Measurements from ENCODE around the gene ZBTB16. TPM values are rescaled to one million over a fixed set of nuclear protein-coding genes. Genes with fewer than 3 reads are reported as not detected.

The ZBTB16 gene
- total RNA-seq, 4 donors from 2014 or later = 25.5 to 302 (median 151) TPM

DNA sequence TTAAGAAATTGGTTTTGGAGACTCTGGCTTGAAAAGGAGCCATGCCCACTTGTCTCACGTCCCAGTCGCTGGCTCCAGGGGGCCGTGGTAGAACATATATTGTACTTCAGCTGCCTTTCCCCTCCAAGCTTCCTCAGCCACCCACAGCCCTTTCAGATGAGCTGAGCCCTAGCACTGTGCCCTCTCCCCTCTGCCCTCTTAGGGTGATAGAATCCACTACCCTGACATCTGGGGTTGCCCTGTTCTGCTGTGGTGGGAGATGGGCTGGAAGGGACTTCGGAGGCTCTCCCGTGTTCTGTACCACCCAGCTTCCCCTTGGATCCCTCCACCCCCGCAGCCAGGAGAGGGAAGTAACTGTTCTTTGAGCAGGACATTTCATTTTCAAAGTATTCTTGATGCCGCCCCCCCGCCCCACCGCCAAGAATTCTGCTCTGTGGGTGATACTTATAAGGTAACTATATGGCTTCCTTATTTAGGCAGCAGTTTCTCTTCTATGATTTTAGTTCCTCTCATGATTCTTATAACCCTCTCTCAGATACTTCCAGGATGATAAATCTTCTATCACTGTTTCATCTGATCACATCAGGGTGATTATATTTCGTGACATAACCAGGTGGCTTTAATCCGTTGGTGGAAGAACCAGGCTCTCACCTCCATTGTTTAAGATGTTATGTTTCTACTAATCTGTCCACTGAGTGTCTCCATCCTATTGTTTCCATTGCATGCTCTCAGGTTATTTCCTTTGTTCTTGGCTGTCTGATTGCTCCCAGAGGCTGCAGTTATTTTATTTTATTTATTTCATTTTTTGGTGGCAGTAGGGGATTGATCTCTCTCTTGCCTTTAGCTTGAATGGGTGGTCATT is 24.1 kb downstream of the ZBTB16 start:
- no peaks in the 10 kb centered on the region for H3K36me3 ChIP-seq
- H3K27ac ChIP-seq = peak overlapping the region; percentile 1 to 36
- H3K4me3 ChIP-seq = no peak overlapping the region
- TF ChIP-seq POLR2A (IDR thresholded peaks at IDR 0.05) = no peak
- TF ChIP-seq, protein P1, sequence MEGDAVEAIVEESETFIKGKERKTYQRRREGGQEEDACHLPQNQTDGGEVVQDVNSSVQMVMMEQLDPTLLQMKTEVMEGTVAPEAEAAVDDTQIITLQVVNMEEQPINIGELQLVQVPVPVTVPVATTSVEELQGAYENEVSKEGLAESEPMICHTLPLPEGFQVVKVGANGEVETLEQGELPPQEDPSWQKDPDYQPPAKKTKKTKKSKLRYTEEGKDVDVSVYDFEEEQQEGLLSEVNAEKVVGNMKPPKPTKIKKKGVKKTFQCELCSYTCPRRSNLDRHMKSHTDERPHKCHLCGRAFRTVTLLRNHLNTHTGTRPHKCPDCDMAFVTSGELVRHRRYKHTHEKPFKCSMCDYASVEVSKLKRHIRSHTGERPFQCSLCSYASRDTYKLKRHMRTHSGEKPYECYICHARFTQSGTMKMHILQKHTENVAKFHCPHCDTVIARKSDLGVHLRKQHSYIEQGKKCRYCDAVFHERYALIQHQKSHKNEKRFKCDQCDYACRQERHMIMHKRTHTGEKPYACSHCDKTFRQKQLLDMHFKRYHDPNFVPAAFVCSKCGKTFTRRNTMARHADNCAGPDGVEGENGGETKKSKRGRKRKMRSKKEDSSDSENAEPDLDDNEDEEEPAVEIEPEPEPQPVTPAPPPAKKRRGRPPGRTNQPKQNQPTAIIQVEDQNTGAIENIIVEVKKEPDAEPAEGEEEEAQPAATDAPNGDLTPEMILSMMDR (IDR thresholded peaks at IDR 0.05) = no peak
- no peaks in the 10 kb centered on the region for H3K27me3 ChIP-seq
- H3K4me1 ChIP-seq = peaks cover 13 to 50% of the 10 kb centered on the region in 2 donors
- intact Hi-C loops (cut with DNase I; ENCODE audit: low total_unique reads) = no loop called here
- no peaks in the 10 kb centered on the region for H3K9me3 ChIP-seq
- DNase-seq = no peak

DNA sequence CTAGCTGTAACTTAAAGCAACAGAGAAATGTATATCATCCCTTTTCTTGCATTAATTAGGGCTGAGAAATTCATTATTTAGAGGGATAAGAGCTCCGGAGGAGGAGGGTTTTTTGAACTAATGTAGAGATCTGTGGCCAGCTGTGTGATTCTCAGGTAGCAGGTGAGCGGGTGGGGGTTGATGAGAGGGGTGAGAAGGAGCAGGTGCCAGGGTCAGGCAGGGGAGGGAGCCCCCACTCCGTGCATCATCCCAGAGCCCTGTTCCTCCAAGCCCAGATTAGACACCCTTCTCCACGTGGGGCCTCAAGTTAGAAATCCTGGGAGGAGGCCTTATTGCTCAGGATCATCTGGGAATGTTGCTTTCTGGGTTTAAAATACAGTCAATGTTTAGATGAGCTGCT is 24.9 kb downstream of the ZBTB16 start:
- no peaks in the 10 kb centered on the region for H3K36me3 ChIP-seq
- TF ChIP-seq, protein P1 (IDR thresholded peaks at IDR 0.05) = no peak
- no peak for TF ChIP-seq POLR2A (IDR thresholded peaks at IDR 0.05)
- intact Hi-C loops (cut with DNase I; ENCODE audit: low total_unique reads) = no loop called here
- H3K4me3 ChIP-seq = no peak overlapping the region
- no peak for DNase-seq
- peak overlapping the region; percentile 1 to 36 for H3K27ac ChIP-seq
- peaks cover 12 to 49% of the 10 kb centered on the region in 2 donors for H3K4me1 ChIP-seq
- no peaks in the 10 kb centered on the region for H3K27me3 ChIP-seq
- no peaks in the 10 kb centered on the region for H3K9me3 ChIP-seq

GRCh38 chr11:114085965-114086793 is 26.7 kb downstream of the ZBTB16 start:
- Histone ChIP-seq H3K27me3 (no peaks in the 10 kb centered on the region), H3K4me1 (peaks cover 8 to 47% of the 10 kb centered on the region in 2 donors), H3K4me3 (no peak overlapping the region), H3K9me3 (no peaks in the 10 kb centered on the region), H3K27ac (no peak overlapping the region), H3K36me3 (no peaks in the 10 kb centered on the region)
- DNase-seq = no peak
- TF ChIP-seq, protein P1 (IDR thresholded peaks at IDR 0.05) = no peak
- no peak for TF ChIP-seq POLR2A (IDR thresholded peaks at IDR 0.05)
- intact Hi-C loops (cut with DNase I; ENCODE audit: low total_unique reads) = no loop called here

DNA sequence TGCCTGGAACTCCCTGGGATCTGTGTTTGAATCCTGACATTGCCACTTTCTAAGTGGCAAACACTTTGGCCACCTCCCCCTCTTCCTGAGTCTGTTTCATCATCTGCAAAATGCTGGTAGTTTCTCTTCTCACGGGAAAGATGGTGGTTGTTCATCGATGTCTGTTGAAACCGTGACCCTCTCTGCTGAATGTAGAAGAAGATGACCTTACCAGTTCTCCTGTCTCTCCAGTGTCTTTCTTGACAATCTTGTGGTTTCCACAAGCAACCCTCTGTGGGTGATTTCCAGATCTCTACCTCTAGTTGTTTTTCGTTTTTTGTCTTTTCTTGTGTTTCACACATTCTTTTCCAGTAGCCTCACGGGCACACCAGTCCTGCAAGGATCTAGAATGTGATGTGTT is 27.5 kb downstream of the ZBTB16 start:
- no peak overlapping the region for H3K27ac ChIP-seq
- no peak for TF ChIP-seq POLR2A (IDR thresholded peaks at IDR 0.05)
- TF ChIP-seq, protein P1 (IDR thresholded peaks at IDR 0.05) = no peak

GRCh38 chr11:114088216-114088615 is 28.7 kb downstream of the ZBTB16 start:
- Histone ChIP-seq H3K36me3 (no peaks in the 10 kb centered on the region), H3K4me3 (no peak overlapping the region), H3K4me1 (peaks cover 10 to 41% of the 10 kb centered on the region in 2 donors), H3K27me3 (no peaks in the 10 kb centered on the region), H3K9me3 (no peaks in the 10 kb centered on the region), H3K27ac (peak overlapping the region in 1 of 2 donors; percentile 12)
- DNase-seq = no peak
- TF ChIP-seq, protein P1 (IDR thresholded peaks at IDR 0.05) = no peak
- TF ChIP-seq POLR2A (IDR thresholded peaks at IDR 0.05) = no peak
- intact Hi-C loops (cut with DNase I; ENCODE audit: low total_unique reads) = no loop called here

More for the DNA sequence above, 27.5 kb downstream of the ZBTB16 start:
- no peak overlapping the region for H3K4me3 ChIP-seq
- DNase-seq = no peak
- H3K27me3 ChIP-seq = no peaks in the 10 kb centered on the region
- H3K4me1 ChIP-seq = peaks cover 10 to 44% of the 10 kb centered on the region in 2 donors
- H3K36me3 ChIP-seq = no peaks in the 10 kb centered on the region
- H3K9me3 ChIP-seq = no peaks in the 10 kb centered on the region
- intact Hi-C loops (cut with DNase I; ENCODE audit: low total_unique reads) = no loop called here

Data from uterus (tissue), 4 donors.